Loucy (cell line): Measurements from ENCODE around the gene LYZ.

Source experiments
- H2AFZ ChIP-seq: fragments of 200-600 bp; sonication (generic); 2 replicates; pipeline ENCODE4 v1.6.0; 2016; ENCODE audit warnings: antibody characterized with exemption, mild to moderate bottlenecking, low read length, moderate library complexity
- H3F3A ChIP-seq: fragments of 200-600 bp; 2 replicates; pipeline ENCODE4 v1.6.0; 2016; ENCODE audit warnings: antibody characterized with exemption, low read depth, mild to moderate bottlenecking
- H3K27me3 ChIP-seq: fragments of 200-600 bp; sonication (generic); 2 replicates; pipeline ENCODE4 v1.6.1; 2014; ENCODE audit warnings: low read length, mild to moderate bottlenecking; ENCODE audit not compliant: insufficient read depth, poor library complexity, severe bottlenecking
- H3K36me3 ChIP-seq: fragments of 200-600 bp; sonication (generic); 2 replicates; pipeline ENCODE4 v1.6.1; 2016; ENCODE audit warnings: low read length; ENCODE audit not compliant: insufficient read depth
- H3K4me1 ChIP-seq: fragments of 200-600 bp; sonication (generic); 2 replicates; pipeline ENCODE4 v1.5.1; 2014; ENCODE audit warnings: low read length, mild to moderate bottlenecking; ENCODE audit not compliant: insufficient read depth, poor library complexity, severe bottlenecking
- H3K4me2 ChIP-seq: fragments of 200-600 bp; sonication (generic); 2 replicates; pipeline ENCODE4 v1.6.0; 2014; ENCODE audit warnings: antibody characterized with exemption, low read length, low read depth, mild to moderate bottlenecking; ENCODE audit not compliant: poor library complexity, severe bottlenecking
- H3K4me3 ChIP-seq: fragments of 200-600 bp; sonication (generic); 2 replicates; pipeline ENCODE4 v1.5.1; 2014; ENCODE audit warnings: low read length, mild to moderate bottlenecking, mixed read lengths; ENCODE audit not compliant: poor library complexity, severe bottlenecking
- H3K79me2 ChIP-seq: fragments of 200-600 bp; sonication (generic); 2 replicates; pipeline ENCODE4 v1.6.1; 2014; ENCODE audit warnings: low read length; ENCODE audit not compliant: insufficient read depth
- H3K9ac ChIP-seq: fragments of 200-600 bp; sonication (generic); 2 replicates; pipeline ENCODE4 v1.6.0; 2014; ENCODE audit warnings: mild to moderate bottlenecking, low read depth, low read length, moderate library complexity; ENCODE audit not compliant: poor library complexity, severe bottlenecking
- H3K9me2 ChIP-seq: fragments of 200-600 bp; sonication (generic); replicated peaks from 2 replicates; pipeline ENCODE4 v1.6.1; 2016; ENCODE audit warnings: low read depth, low read length, mixed read lengths
- H3K9me3 ChIP-seq: fragments of 200-600 bp; sonication (generic); 2 replicates; pipeline ENCODE4 v1.6.1; 2014; ENCODE audit warnings: mild to moderate bottlenecking, antibody characterized with exemption, low read length, low read depth; ENCODE audit not compliant: insufficient read depth
- H4K20me1 ChIP-seq: fragments of 200-600 bp; sonication (generic); 2 replicates; pipeline ENCODE4 v1.6.0; 2014; ENCODE audit warnings: antibody characterized with exemption, low read length, mild to moderate bottlenecking; ENCODE audit not compliant: insufficient read depth, poor library complexity, severe bottlenecking
- EZH2phosphoT487 ChIP-seq: fragments of 200-600 bp; IDR thresholded peaks from 2 replicates; pipeline ENCODE4 v1.6.1; 2018; ENCODE audit warnings: antibody characterized with exemption, mild to moderate bottlenecking, moderate library complexity, borderline replicate concordance
- TF ChIP-seq, protein P1 (sequence below): fragments of 200-600 bp; sonication (generic); conservative IDR thresholded peaks from 2 replicates; pipeline ENCODE4 v1.5.1; 2014; ENCODE audit warnings: mild to moderate bottlenecking, antibody characterized with exemption, low read length

LYZ gene

GRCh38 chr12:69328426-69328825 is 19.8 kb upstream of the LYZ start:
- Histone ChIP-seq H3K27me3 (no peaks in the 10 kb centered on the region), H3K4me3 (no peak overlapping the region), H3K9me2 (no peaks in the 10 kb centered on the region), H3K36me3 (no peaks in the 10 kb centered on the region), H3K9ac (no peak overlapping the region), H3K4me2 (no peak overlapping the region), H4K20me1 (no peaks in the 10 kb centered on the region), H3K79me2 (no peaks in the 10 kb centered on the region), H3K4me1 (peaks cover 10% of the 10 kb centered on the region), H2AFZ (no peak overlapping the region), H3K9me3 (no peaks in the 10 kb centered on the region), H3F3A (no peaks in the 10 kb centered on the region)
- TF ChIP-seq, protein P1, sequence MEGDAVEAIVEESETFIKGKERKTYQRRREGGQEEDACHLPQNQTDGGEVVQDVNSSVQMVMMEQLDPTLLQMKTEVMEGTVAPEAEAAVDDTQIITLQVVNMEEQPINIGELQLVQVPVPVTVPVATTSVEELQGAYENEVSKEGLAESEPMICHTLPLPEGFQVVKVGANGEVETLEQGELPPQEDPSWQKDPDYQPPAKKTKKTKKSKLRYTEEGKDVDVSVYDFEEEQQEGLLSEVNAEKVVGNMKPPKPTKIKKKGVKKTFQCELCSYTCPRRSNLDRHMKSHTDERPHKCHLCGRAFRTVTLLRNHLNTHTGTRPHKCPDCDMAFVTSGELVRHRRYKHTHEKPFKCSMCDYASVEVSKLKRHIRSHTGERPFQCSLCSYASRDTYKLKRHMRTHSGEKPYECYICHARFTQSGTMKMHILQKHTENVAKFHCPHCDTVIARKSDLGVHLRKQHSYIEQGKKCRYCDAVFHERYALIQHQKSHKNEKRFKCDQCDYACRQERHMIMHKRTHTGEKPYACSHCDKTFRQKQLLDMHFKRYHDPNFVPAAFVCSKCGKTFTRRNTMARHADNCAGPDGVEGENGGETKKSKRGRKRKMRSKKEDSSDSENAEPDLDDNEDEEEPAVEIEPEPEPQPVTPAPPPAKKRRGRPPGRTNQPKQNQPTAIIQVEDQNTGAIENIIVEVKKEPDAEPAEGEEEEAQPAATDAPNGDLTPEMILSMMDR: no peak
- no peak for TF ChIP-seq EZH2phosphoT487

GRCh38 chr12:69329669-69330428 is 18.3 kb upstream of the LYZ start:
- no peak overlapping the region for H3K9ac ChIP-seq
- no peaks in the 10 kb centered on the region for H3K79me2 ChIP-seq
- no peaks in the 10 kb centered on the region for H3K36me3 ChIP-seq
- H3K9me3 ChIP-seq: no peaks in the 10 kb centered on the region
- H3K4me2 ChIP-seq: no peak overlapping the region
- peaks cover 10% of the 10 kb centered on the region for H3K4me1 ChIP-seq
- H2AFZ ChIP-seq: peak overlapping the region; percentile 94; the same call in 1 of the 2 replicates
- TF ChIP-seq, protein P1: no peak
- TF ChIP-seq EZH2phosphoT487: no peak
- H3K9me2 ChIP-seq: no peaks in the 10 kb centered on the region
- H3F3A ChIP-seq: no peaks in the 10 kb centered on the region
- H3K4me3 ChIP-seq: no peak overlapping the region
- H4K20me1 ChIP-seq: no peaks in the 10 kb centered on the region
- no peaks in the 10 kb centered on the region for H3K27me3 ChIP-seq

GRCh38 chr12:69330475-69331473 is 17.4 kb upstream of the LYZ start:
- no peak for TF ChIP-seq EZH2phosphoT487
- TF ChIP-seq, protein P1: no peak
- Histone ChIP-seq H4K20me1 (no peaks in the 10 kb centered on the region), H3K4me2 (peak overlapping the region; percentile 72), H2AFZ (peak overlapping the region; percentile 94), H3K9ac (peak overlapping the region; percentile 53), H3K27me3 (no peaks in the 10 kb centered on the region), H3K9me3 (no peaks in the 10 kb centered on the region), H3F3A (no peaks in the 10 kb centered on the region), H3K79me2 (no peaks in the 10 kb centered on the region), H3K9me2 (no peaks in the 10 kb centered on the region), H3K36me3 (no peaks in the 10 kb centered on the region), H3K4me3 (peak overlapping the region; percentile 67), H3K4me1 (peaks cover 10% of the 10 kb centered on the region)
